ENCODE results near the gene EFCAB6.

EFCAB6 gene

GRCh38 chr22:43731988-43732387 is 80.1 kb downstream of the EFCAB6 start:
- no peak for TF ChIP-seq CTCF (IDR thresholded peaks at IDR 0.05; ENCODE audit: insufficient read depth, low read length, poor library complexity, severe bottlenecking)
- DNase-seq (ENCODE audit: extremely low read depth, insufficient read length): no peak
- no peaks in the 10 kb centered on the region; the same call in none of the 2 replicates for H3K27me3 ChIP-seq (replicated peaks; ENCODE audit: control insufficient read depth, insufficient read depth, low read length)
- H3K4me3 ChIP-seq (replicated peaks; ENCODE audit: low read depth, low read length): no peak overlapping the region
- no peaks in the 10 kb centered on the region for H3K36me3 ChIP-seq (ENCODE audit: control insufficient read depth, insufficient read depth, low read length)

GRCh38 chr22:43726964-43727543 is 85.1 kb downstream of the EFCAB6 start:
- Histone ChIP-seq H3K27me3 (replicated peaks; ENCODE audit: control insufficient read depth, insufficient read depth, low read length) (no peaks in the 10 kb centered on the region; the same call in 1 of the 2 replicates), H3K36me3 (ENCODE audit: control insufficient read depth, insufficient read depth, low read length) (no peaks in the 10 kb centered on the region), H3K4me3 (replicated peaks; ENCODE audit: low read depth, low read length) (no peak overlapping the region)
- no peak for DNase-seq (ENCODE audit: extremely low read depth, insufficient read length)
- no peak for TF ChIP-seq CTCF (IDR thresholded peaks at IDR 0.05; ENCODE audit: insufficient read depth, low read length, poor library complexity, severe bottlenecking)

- Histone ChIP-seq H3K27me3 (replicated peaks; ENCODE audit: control insufficient read depth, insufficient read depth, low read length) (no peaks in the 10 kb centered on the region), H3K36me3 (ENCODE audit: control insufficient read depth, insufficient read depth, low read length) (no peaks in the 10 kb centered on the region), H3K4me3 (replicated peaks; ENCODE audit: low read depth, low read length) (no peak overlapping the region)
- DNase-seq (ENCODE audit: extremely low read depth, insufficient read length): no peak
- TF ChIP-seq CTCF (IDR thresholded peaks at IDR 0.05; ENCODE audit: insufficient read depth, low read length, poor library complexity, severe bottlenecking): no peak
Measured at GRCh38 chr22:43726322-43726721, 85.8 kb downstream of the EFCAB6 start.

- no peak for TF ChIP-seq CTCF (IDR thresholded peaks at IDR 0.05; ENCODE audit: insufficient read depth, low read length, poor library complexity, severe bottlenecking)
- Histone ChIP-seq H3K4me3 (replicated peaks; ENCODE audit: low read depth, low read length) (no peak overlapping the region), H3K27me3 (replicated peaks; ENCODE audit: control insufficient read depth, insufficient read depth, low read length) (no peaks in the 10 kb centered on the region), H3K36me3 (ENCODE audit: control insufficient read depth, insufficient read depth, low read length) (no peaks in the 10 kb centered on the region)
- DNase-seq (ENCODE audit: extremely low read depth, insufficient read length): no peak
Measured at GRCh38 chr22:43723816-43724215, 88.3 kb downstream of the EFCAB6 start.

GRCh38 chr22:43722444-43722843 is 89.7 kb downstream of the EFCAB6 start:
- DNase-seq (ENCODE audit: extremely low read depth, insufficient read length): no peak
- no peak overlapping the region for H3K4me3 ChIP-seq (replicated peaks; ENCODE audit: low read depth, low read length)
- H3K36me3 ChIP-seq (ENCODE audit: control insufficient read depth, insufficient read depth, low read length): no peaks in the 10 kb centered on the region
- no peak for TF ChIP-seq CTCF (IDR thresholded peaks at IDR 0.05; ENCODE audit: insufficient read depth, low read length, poor library complexity, severe bottlenecking)
- H3K27me3 ChIP-seq (replicated peaks; ENCODE audit: control insufficient read depth, insufficient read depth, low read length): no peaks in the 10 kb centered on the region

GRCh38 chr22:43720716-43721115 is 91.4 kb downstream of the EFCAB6 start:
- no peaks in the 10 kb centered on the region for H3K36me3 ChIP-seq (ENCODE audit: control insufficient read depth, insufficient read depth, low read length)
- H3K4me3 ChIP-seq (replicated peaks; ENCODE audit: low read depth, low read length): no peak overlapping the region
- no peak for DNase-seq (ENCODE audit: extremely low read depth, insufficient read length)
- TF ChIP-seq CTCF (IDR thresholded peaks at IDR 0.05; ENCODE audit: insufficient read depth, low read length, poor library complexity, severe bottlenecking): no peak
- H3K27me3 ChIP-seq (replicated peaks; ENCODE audit: control insufficient read depth, insufficient read depth, low read length): no peaks in the 10 kb centered on the region

Measured in GM06990 (cell line).